ENCODE data around the gene GPR18. TPM values are rescaled to one million over a fixed set of nuclear protein-coding genes. Genes with fewer than 3 reads are reported as not detected.

The GPR18 gene
- total RNA-seq, 1 donor = not detected

- TF ChIP-seq CTCF (IDR thresholded peaks at IDR 0.05; ENCODE audit: insufficient read depth, low read length) = no peak
- H3K4me3 ChIP-seq (ENCODE audit: low read depth, low read length) = no peak overlapping the region
- DNase-seq (ENCODE audit: low read depth) = no peak
These were observed 32.7 kb upstream of the GPR18 start for GRCh38 chr13:99290894-99291293.

- no peak for DNase-seq (ENCODE audit: low read depth)
- no peak for TF ChIP-seq CTCF (IDR thresholded peaks at IDR 0.05; ENCODE audit: insufficient read depth, low read length)
- H3K4me3 ChIP-seq (ENCODE audit: low read depth, low read length) = no peak overlapping the region
These were observed 31.6 kb upstream of the GPR18 start for GRCh38 chr13:99289674-99290337.

- no peak for TF ChIP-seq CTCF (IDR thresholded peaks at IDR 0.05; ENCODE audit: insufficient read depth, low read length)
- no peak for DNase-seq (ENCODE audit: low read depth)
- no peak overlapping the region for H3K4me3 ChIP-seq (ENCODE audit: low read depth, low read length)
These were observed 31.1 kb upstream of the GPR18 start for GRCh38 chr13:99289271-99289670.

GRCh38 chr13:99288089-99288488 lies 29.9 kb upstream of the GPR18 start:
- DNase-seq (ENCODE audit: low read depth) = no peak
- H3K4me3 ChIP-seq (ENCODE audit: low read depth, low read length) = no peak overlapping the region
- no peak for TF ChIP-seq CTCF (IDR thresholded peaks at IDR 0.05; ENCODE audit: insufficient read depth, low read length)

GRCh38 chr13:99287551-99287950 lies 29.4 kb upstream of the GPR18 start:
- no peak overlapping the region for H3K4me3 ChIP-seq (ENCODE audit: low read depth, low read length)
- TF ChIP-seq CTCF (IDR thresholded peaks at IDR 0.05; ENCODE audit: insufficient read depth, low read length) = no peak
- DNase-seq (ENCODE audit: low read depth) = no peak

- H3K4me3 ChIP-seq (ENCODE audit: low read depth, low read length) = no peak overlapping the region
- no peak for DNase-seq (ENCODE audit: low read depth)
- no peak for TF ChIP-seq CTCF (IDR thresholded peaks at IDR 0.05; ENCODE audit: insufficient read depth, low read length)
These were observed 27.4 kb upstream of the GPR18 start for GRCh38 chr13:99285432-99286182.
